Measurements from ENCODE around the gene PGM2L1. TPM values are rescaled to one million over a fixed set of nuclear protein-coding genes. Genes with fewer than 3 reads are reported as not detected.

PGM2L1 gene
- total RNA-seq, 1 donor from 2014 or later: 6.4 TPM

- no peak for DNase-seq (ENCODE audit: low spot score)
These were observed 99.2 kb downstream of the PGM2L1 start for GRCh38 chr11:74299015-74299414.

- DNase-seq (ENCODE audit: low spot score): no peak
These were observed 100.7 kb downstream of the PGM2L1 start for GRCh38 chr11:74297484-74297883.

- no peak for DNase-seq (ENCODE audit: low spot score)
These were observed 109.3 kb downstream of the PGM2L1 start for GRCh38 chr11:74288911-74289310.

- no peak for DNase-seq (ENCODE audit: low spot score)
These were observed 110.1 kb downstream of the PGM2L1 start for GRCh38 chr11:74288161-74288560.

GRCh38 chr11:74284466-74284865, 113.8 kb downstream of the PGM2L1 start:
- DNase-seq (ENCODE audit: low spot score): no peak

GRCh38 chr11:74283580-74284180, 114.6 kb downstream of the PGM2L1 start:
- DNase-seq (ENCODE audit: low spot score): no peak

GRCh38 chr11:74282914-74283371, 115.3 kb downstream of the PGM2L1 start:
- DNase-seq (ENCODE audit: low spot score): no peak

GRCh38 chr11:74282421-74282820, 115.8 kb downstream of the PGM2L1 start:
- no peak for DNase-seq (ENCODE audit: low spot score)

- DNase-seq (ENCODE audit: low spot score): no peak
These were observed 117.7 kb downstream of the PGM2L1 start for GRCh38 chr11:74280494-74280893.

Other genes with a start within 250 kb of the PGM2L1 start
- gene C2CD3, start 227.4 kb downstream of the PGM2L1 start, total RNA-seq: 40.5 TPM
- gene PPME1, start 227.1 kb downstream of the PGM2L1 start, total RNA-seq: 63.2 TPM
- gene P4HA3, start 86.8 kb downstream of the PGM2L1 start, total RNA-seq: 1.7 TPM
- 5.9 TPM for gene KCNE3, start 69.1 kb upstream of the PGM2L1 start, total RNA-seq
- 7.4 TPM for gene LIPT2, start 95.3 kb upstream of the PGM2L1 start, total RNA-seq
- 21.8 TPM for gene POLD3, start 194.1 kb upstream of the PGM2L1 start, total RNA-seq

All from ureter (tissue), 1 donor.